Activated CD4-positive, alpha-beta memory T cell treated with anti-CD3 and anti-CD28 coated beads, Interleukin-2, amount 10 ng/mL, durations not matched to agents 7 days and 5 days (primary cell): ENCODE data around the gene ASRGL1. TPM values are rescaled to one million over a fixed set of nuclear protein-coding genes. Genes with fewer than 3 reads are reported as not detected.
A peak's percentile ranks its signal among the peaks of the same experiment; 100 is the strongest.

ENCODE experiments used
- CTCF ChIA-PET: fragments of 350-600 bp; sonication (Branson Sonifier 250); formaldehyde crosslinking; loops from one replicate; lab custom pipeline; 2021; ENCODE audit warnings: antibody characterized with exemption, inconsistent platforms; lab: Charles Lee
- POLR2A ChIA-PET: fragments of 350-600 bp; sonication (Branson Sonifier 250); formaldehyde crosslinking; loops from one replicate; lab custom pipeline; 2021; ENCODE audit warnings: antibody characterized with exemption; lab: Charles Lee
- DNase-seq: peaks from one replicate; pipeline ENCODE4 v3.0.0-alpha.2; 2020
- H3K27ac Mint-ChIP-seq: one replicate; pipeline ENCODE4 v1.8.0; 2021; ENCODE audit warnings: mild to moderate bottlenecking, mixed read lengths
- H3K27me3 Mint-ChIP-seq: one replicate; pipeline ENCODE4 v1.8.0; 2021; ENCODE audit warnings: mixed read lengths
- H3K36me3 Mint-ChIP-seq: one replicate; pipeline ENCODE4 v1.8.0; 2021; ENCODE audit warnings: low read depth, mixed read lengths
- H3K4me1 Mint-ChIP-seq: one replicate; pipeline ENCODE4 v1.8.0; 2021; ENCODE audit warnings: mixed read lengths
- H3K4me3 Mint-ChIP-seq: one replicate; pipeline ENCODE4 v1.8.0; 2021; ENCODE audit warnings: mild to moderate bottlenecking, mixed read lengths
- H3K9me3 Mint-ChIP-seq: one replicate; pipeline ENCODE4 v1.8.0; 2021; ENCODE audit warnings: mixed read lengths
- total RNA-seq, 2 experiments: library from RNA; stranded (reverse); gene quantifications; one replicate each; pipeline ENCODE4 v1.2.3, GENCODE V29; 2021

Gene ASRGL1
- total RNA-seq, 2 experiments from 2014 or later, result 6.2 to 6.5 TPM

DNA sequence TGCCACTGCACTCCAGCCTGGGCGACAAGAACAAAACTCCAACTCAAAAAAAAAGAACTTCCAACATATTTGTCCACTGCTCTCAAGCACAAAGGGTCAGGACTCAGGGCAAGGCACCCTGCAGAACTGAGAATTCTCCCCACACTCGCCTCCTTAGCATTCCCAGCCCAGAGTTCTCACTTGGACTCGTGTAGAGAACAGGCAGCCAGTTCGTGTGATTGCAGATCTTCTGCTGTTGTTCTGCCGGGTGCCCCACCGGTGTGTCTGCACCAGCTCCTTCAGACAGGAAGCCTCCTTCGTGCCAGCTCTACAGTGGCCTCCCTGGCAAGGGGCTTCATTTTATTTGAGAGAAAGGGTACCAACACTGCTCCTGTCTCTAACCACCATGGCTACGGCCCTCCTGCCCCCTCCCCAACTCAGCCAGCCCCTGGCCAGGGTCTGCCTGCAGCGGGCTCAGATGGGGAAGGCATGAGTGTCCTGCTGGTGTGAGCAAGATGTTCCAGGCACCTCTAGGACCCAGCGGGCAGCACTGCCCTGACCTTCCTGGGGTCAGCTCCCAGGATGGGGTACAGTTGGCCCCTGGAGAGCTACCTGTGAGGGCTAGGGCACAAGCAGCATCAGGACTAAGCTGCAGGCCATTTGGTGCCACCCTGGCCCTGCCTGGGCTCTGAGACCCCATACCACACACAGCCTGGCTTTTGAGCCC lies 62.1 kb downstream of the ASRGL1 start:
- ChIA-PET POLR2A (no interaction called here), CTCF (interaction anchor here (0.9 to 2.5 kb wide), 4 partner anchors 25 to 162 kb away, joined by 3 to 7 read pairs (median 4); no protein-coding TSS in a partner anchor)
- Mint-ChIP-seq H3K9me3 (no peaks in the 10 kb centered on the region), H3K27me3 (no peaks in the 10 kb centered on the region), H3K4me3 (no peak overlapping the region), H3K36me3 (no peaks in the 10 kb centered on the region), H3K27ac (no peak overlapping the region), H3K4me1 (peaks cover 27% of the 10 kb centered on the region)
- DNase-seq, result no peak

DNA sequence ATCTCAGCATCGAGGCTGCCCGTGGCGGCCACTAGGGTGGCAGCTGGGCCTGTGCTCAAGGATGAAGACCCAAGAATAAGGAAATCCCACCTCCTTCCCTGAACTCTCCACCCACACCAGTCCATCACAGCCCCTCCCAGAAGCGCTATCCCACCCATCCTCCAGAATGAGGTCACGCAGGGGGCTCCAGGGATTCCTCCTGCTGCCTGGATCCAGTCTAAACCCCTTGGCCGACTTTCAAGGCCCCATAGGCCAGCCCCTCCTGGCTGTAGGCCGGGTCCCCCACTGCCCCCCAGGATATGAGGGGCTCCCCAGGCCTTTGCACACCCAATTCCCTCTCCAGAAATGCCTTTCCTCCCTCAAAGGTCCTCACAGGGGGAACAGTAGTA lies 62.6 kb downstream of the ASRGL1 start:
- peaks cover 24% of the 10 kb centered on the region for H3K4me1 Mint-ChIP-seq
- H3K9me3 Mint-ChIP-seq, result no peaks in the 10 kb centered on the region
- ChIA-PET CTCF (interaction anchor here (0.9 to 2.5 kb wide), 3 partner anchors 25 to 161 kb away, joined by 3 to 7 read pairs (median 5); no protein-coding TSS in a partner anchor), POLR2A (interaction anchor here (1.3 kb wide), 1 partner anchor 192 kb away, joined by 3 read pairs; the partner anchor contains the start of gene TUT1)
- peaks cover under 1% of the 10 kb centered on the region for H3K27me3 Mint-ChIP-seq
- no peak overlapping the region for H3K4me3 Mint-ChIP-seq
- no peaks in the 10 kb centered on the region for H3K36me3 Mint-ChIP-seq
- no peak overlapping the region for H3K27ac Mint-ChIP-seq
- DNase-seq, result no peak

DNA sequence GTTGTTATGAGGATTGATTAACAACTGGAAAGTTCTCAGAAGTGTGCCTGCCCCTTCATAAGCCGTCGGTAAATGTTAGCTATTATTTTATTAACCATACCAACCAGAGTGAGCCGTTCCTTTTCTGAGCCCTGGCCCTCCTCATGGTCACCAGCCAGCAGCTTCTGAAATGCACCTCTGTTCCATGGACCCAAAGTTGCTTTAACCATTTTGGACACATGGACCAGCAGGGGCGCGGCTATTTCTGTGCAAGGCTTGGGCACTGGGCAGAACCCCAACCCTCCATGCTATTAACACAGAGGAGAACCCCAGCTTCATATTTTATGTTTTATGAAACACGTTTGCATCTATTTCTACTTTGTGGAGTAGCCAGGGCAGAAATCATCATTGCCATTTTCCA lies 63.0 kb downstream of the ASRGL1 start:
- DNase-seq, result no peak
- peaks cover 23% of the 10 kb centered on the region for H3K4me1 Mint-ChIP-seq
- ChIA-PET POLR2A (interaction anchor here (0.8 to 1.3 kb wide), 2 partner anchors 144 to 191 kb away, joined by 3 read pairs; partner anchors contain the start of gene TUT1), CTCF (interaction anchor here (0.9 to 2.5 kb wide), 4 partner anchors 24 to 160 kb away, joined by 3 to 9 read pairs (median 6); no protein-coding TSS in a partner anchor)
- no peak overlapping the region for H3K27ac Mint-ChIP-seq
- peaks cover 3% of the 10 kb centered on the region for H3K27me3 Mint-ChIP-seq
- H3K36me3 Mint-ChIP-seq, result no peaks in the 10 kb centered on the region
- H3K4me3 Mint-ChIP-seq, result no peak overlapping the region
- no peaks in the 10 kb centered on the region for H3K9me3 Mint-ChIP-seq

DNA sequence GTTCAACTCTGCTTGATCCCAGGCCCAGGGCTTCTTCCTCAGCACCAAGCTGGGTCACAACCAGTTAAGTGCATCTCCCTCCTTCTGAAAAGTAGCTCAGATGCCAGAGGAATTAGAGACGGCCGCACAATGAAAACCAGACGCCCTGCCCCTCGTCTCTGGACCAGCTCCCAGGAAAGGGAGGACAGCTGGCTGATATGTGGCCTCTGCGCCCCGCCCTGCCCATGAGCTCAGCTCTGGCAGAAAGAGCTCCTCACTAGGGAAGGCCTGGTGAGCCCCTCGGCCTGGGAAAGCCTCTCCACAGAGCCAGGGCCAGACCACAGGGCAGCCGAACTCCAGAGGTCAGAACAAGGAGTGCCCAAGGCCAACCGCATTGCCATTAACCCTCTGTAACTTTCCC lies 63.5 kb downstream of the ASRGL1 start:
- POLR2A ChIA-PET, result interaction anchor here (0.8 to 1.3 kb wide), 2 partner anchors 144 to 191 kb away, joined by 3 read pairs; partner anchors contain the start of gene TUT1
- CTCF ChIA-PET, result interaction anchor here (1.0 to 2.5 kb wide), 5 partner anchors 24 to 160 kb away, joined by 3 to 19 read pairs (median 7); no protein-coding TSS in a partner anchor
- H3K9me3 Mint-ChIP-seq, result no peaks in the 10 kb centered on the region
- H3K27me3 Mint-ChIP-seq, result peaks cover 3% of the 10 kb centered on the region
- no peak overlapping the region for H3K4me3 Mint-ChIP-seq
- H3K36me3 Mint-ChIP-seq, result no peaks in the 10 kb centered on the region
- H3K4me1 Mint-ChIP-seq, result peaks cover 23% of the 10 kb centered on the region
- no peak for DNase-seq
- H3K27ac Mint-ChIP-seq, result no peak overlapping the region

DNA sequence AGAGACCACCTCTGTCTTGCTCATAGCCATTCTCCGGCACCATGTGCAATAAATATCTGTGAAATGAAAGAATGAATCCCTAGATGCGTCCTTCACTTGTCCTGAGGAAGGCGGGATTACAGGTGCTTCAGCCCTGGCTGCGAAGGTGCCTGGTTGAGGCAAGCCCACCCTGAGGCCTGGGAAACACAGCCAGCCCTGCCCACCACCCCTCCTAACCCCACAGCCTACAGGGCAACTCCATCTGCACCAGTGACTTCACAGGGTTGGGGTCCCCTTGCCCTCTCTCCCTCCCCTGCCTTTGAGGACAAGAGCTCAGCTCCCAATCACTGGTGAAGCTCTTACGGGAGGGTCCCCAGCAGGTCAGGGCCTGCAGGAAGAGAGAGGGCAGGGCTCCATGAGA lies 64.1 kb downstream of the ASRGL1 start:
- Mint-ChIP-seq H3K4me1 (peaks cover 23% of the 10 kb centered on the region), H3K27ac (no peak overlapping the region), H3K9me3 (no peaks in the 10 kb centered on the region), H3K36me3 (no peaks in the 10 kb centered on the region), H3K27me3 (peaks cover 3% of the 10 kb centered on the region), H3K4me3 (peak overlapping the region; percentile 25)
- ChIA-PET CTCF (interaction anchor here (0.6 to 2.5 kb wide), 10 partner anchors 8 to 348 kb away, joined by 3 to 19 read pairs (median 6); no protein-coding TSS in a partner anchor), POLR2A (interaction anchor here (0.8 to 1.9 kb wide), 11 partner anchors 12 to 480 kb away, joined by 3 to 11 read pairs (median 6); partner anchors contain the start of genes C11orf98, CSKMT, GANAB and SLC3A2)
- DNase-seq, result no peak

DNA sequence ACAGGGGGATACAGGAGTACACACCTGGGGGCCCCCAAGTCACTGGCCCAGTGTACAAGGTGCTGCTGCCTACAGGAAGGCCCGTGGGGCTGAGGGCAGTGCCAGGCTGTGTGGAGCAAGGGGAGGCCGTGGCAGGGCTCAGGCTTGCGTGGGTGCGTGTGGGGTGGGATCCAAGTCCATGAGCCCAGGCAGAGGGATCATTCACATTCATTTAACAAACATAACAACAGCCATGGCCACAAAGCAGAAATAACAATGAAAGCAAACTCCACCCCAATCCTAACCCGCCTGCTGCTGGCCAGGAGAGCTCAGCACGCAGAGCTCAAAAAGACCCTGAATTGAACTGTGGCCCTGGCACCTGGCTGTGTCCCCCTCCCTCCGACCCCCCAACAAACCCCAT lies 64.6 kb downstream of the ASRGL1 start:
- no peak for DNase-seq
- POLR2A ChIA-PET, result interaction anchor here (0.8 to 1.9 kb wide), 15 partner anchors 12 to 480 kb away, joined by 3 to 11 read pairs (median 4); partner anchors contain the start of genes C11orf98, CSKMT, EEF1G and GANAB
- Mint-ChIP-seq H3K36me3 (no peaks in the 10 kb centered on the region), H3K4me3 (peak overlapping the region; percentile 25), H3K9me3 (no peaks in the 10 kb centered on the region), H3K27me3 (peaks cover 3% of the 10 kb centered on the region), H3K4me1 (peaks cover 23% of the 10 kb centered on the region), H3K27ac (peak overlapping the region; percentile 62)
- CTCF ChIA-PET, result interaction anchor here (0.6 to 2.5 kb wide), 12 partner anchors 9 to 348 kb away, joined by 3 to 19 read pairs (median 6); partner anchors contain the start of genes C11orf98 and CSKMT

DNA sequence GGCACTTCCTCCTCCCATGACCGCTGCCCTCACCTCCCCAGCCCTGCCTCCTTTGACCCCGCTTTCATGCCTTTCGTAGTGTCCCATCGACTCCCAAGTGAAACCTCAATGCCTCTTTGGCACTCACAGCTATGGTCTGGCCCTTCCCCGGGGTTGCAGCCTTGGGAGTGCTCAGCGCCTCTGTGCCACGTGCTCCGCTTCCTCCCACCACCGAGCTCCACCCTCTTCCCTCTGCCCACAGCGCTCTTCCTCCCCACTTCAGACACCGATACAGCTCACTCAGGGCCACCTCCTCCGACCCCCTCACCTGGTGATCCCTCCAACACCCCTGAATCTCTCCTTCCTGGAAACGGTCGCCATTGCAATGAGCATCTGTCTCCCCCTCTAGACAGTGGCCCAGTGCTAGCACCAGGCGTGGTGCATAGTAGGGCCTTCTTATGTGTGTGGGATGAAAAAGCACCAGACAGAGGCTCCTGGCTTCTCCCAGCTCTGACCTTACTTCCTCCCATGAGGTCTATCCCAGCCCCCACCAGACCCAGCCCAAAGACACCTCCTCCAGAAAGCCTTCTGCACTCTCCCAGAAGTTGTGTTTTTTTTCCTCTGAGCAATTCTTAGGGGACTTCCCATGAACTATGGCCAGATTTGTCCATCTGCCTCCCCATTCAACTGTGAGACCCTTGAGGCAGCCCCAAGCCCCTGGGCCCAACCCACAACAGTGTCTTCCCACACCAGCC lies 65.1 kb downstream of the ASRGL1 start:
- DNase-seq, result peak; percentile 70
- H3K4me1 Mint-ChIP-seq, result peaks cover 23% of the 10 kb centered on the region
- POLR2A ChIA-PET, result interaction anchor here (0.8 to 1.9 kb wide), 16 partner anchors 13 to 479 kb away, joined by 3 to 11 read pairs (median 4); partner anchors contain the start of genes C11orf98, CSKMT, EEF1G and GANAB
- H3K9me3 Mint-ChIP-seq, result no peaks in the 10 kb centered on the region
- H3K4me3 Mint-ChIP-seq, result peak overlapping the region; percentile 25
- H3K27ac Mint-ChIP-seq, result peak overlapping the region; percentile 62
- H3K27me3 Mint-ChIP-seq, result peaks cover 3% of the 10 kb centered on the region
- H3K36me3 Mint-ChIP-seq, result no peaks in the 10 kb centered on the region
- CTCF ChIA-PET, result interaction anchor here (0.6 to 2.5 kb wide), 12 partner anchors 9 to 347 kb away, joined by 3 to 19 read pairs (median 6); partner anchors contain the start of genes C11orf98 and CSKMT

DNA sequence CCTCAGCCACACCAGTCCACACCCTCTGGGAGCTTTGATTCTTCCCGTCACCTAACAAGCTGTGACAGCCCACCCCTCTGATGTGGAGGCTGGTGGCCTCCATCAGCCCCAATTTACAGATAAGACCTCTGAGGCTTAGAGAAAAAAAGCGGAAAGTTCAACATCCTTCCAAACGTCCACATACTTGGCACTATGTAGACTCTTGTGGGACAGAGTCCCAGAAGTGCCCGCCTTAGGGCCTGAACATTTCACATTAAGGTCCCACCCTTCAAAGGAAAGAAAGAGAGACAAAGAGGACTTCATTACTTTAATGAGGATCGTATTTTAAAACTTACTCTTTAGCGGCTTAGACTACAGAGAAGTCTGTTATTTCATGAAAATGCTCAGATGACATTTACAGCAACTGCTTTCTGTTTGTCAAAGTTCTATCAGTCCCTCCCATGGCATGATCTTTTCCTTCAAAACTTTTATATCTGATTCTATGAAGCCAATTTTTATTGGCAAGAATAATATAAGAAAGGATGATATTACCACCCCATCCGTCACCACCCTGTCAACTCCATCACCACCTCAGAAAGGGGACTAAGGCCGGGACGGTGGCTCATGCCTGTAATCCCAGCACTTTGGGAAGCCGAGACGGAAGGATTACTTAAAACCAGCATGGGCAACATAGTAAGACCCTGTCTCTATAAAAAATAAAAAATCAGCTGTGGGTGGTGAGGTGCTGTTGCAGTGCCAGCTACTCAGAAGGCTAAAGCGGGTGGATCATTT lies 65.9 kb downstream of the ASRGL1 start:
- no peak for DNase-seq
- Mint-ChIP-seq H3K27me3 (peaks cover 3% of the 10 kb centered on the region), H3K36me3 (no peaks in the 10 kb centered on the region), H3K4me3 (peak overlapping the region; percentile 25), H3K9me3 (no peaks in the 10 kb centered on the region), H3K4me1 (peaks cover 23% of the 10 kb centered on the region), H3K27ac (peak overlapping the region; percentile 62)
- ChIA-PET CTCF (interaction anchor here (0.6 to 2.5 kb wide), 8 partner anchors 9 to 158 kb away, joined by 3 to 19 read pairs (median 8); partner anchors contain the start of gene AHNAK), POLR2A (interaction anchor here (0.8 to 1.9 kb wide), 8 partner anchors 8 to 452 kb away, joined by 3 to 11 read pairs (median 4); partner anchors contain the start of gene TUT1)

DNA sequence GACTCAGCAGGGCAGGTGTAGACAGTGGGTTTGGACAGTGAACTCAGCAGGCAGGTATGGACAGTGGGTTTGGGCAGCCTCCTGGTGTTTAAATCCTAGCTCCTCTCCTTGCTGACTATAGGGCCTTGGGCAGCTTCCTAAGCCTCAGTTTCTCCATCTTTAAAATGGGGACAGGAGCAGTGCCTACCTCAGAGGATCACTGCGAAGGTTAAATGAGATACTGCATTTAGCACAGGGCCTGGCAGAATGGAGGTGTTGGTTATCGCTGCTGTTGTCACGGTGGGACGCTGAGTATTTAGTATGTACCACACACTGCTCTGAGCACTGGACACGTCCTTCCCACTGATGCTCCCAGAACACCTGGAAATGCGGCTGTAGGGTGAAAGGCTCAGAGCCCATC lies 67.2 kb downstream of the ASRGL1 start:
- no peak for DNase-seq
- ChIA-PET CTCF (interaction anchor here (1.8 to 2.2 kb wide), 2 partner anchors 10 to 20 kb away, joined by 10 to 15 read pairs; no protein-coding TSS in a partner anchor), POLR2A (interaction anchor here (1.3 kb wide), 1 partner anchor 10 kb away, joined by 3 read pairs; no protein-coding TSS in a partner anchor)
- Mint-ChIP-seq H3K4me3 (no peak overlapping the region), H3K27me3 (peaks cover 3% of the 10 kb centered on the region), H3K4me1 (peaks cover 23% of the 10 kb centered on the region), H3K27ac (no peak overlapping the region), H3K9me3 (no peaks in the 10 kb centered on the region), H3K36me3 (no peaks in the 10 kb centered on the region)

DNA sequence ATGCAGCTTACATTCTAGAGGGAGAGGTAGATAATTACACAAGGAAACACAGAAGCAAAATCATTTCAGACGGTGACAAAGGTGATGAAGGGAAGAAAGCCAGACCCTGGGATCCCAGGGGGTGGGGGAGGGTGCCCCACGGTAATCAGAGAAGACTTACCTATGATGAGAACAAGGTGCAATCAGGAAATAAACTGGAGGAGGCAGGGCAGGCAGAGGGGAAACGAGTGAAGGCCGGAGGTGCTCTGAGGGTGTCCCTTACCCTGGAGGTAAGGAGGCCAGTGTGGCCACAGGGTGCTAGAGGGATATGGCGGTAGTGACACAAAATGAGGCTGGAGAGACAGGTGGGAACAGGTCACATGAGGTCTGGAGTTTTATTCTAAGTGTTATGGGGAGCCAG lies 67.7 kb downstream of the ASRGL1 start:
- H3K27ac Mint-ChIP-seq, result no peak overlapping the region
- CTCF ChIA-PET, result interaction anchor here (1.8 to 2.2 kb wide), 2 partner anchors 10 to 20 kb away, joined by 10 to 15 read pairs; no protein-coding TSS in a partner anchor

DNA sequence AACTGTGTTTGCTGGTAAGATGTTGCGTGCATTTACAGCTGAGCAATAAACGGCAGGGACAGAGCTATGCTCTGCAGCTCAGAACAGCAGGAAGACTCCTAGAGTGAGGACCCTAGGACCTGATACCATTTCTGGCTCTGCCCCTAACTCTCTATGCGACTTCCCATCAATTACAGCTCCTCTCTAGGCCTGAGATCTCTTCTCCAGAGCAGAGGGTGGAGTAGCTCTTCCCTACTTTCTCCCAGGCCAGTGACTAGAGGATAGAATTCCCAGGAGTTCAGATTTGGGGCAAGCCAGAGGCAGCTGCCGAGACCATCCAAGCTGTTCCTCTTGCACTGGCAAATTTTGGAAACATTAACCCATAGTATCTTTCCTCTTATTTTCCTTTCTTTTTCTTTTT lies 68.8 kb downstream of the ASRGL1 start:
- Mint-ChIP-seq H3K9me3 (no peaks in the 10 kb centered on the region), H3K36me3 (no peaks in the 10 kb centered on the region), H3K27me3 (peaks cover 3% of the 10 kb centered on the region), H3K27ac (no peak overlapping the region), H3K4me1 (peaks cover 23% of the 10 kb centered on the region), H3K4me3 (no peak overlapping the region)
- ChIA-PET POLR2A (interaction anchor here (0.9 kb wide), 1 partner anchor 138 kb away, joined by 3 read pairs; no protein-coding TSS in a partner anchor), CTCF (interaction anchor here (0.8 to 1.3 kb wide), 2 partner anchors 11 to 19 kb away, joined by 3 to 4 read pairs; no protein-coding TSS in a partner anchor)
- no peak for DNase-seq

More for the DNA sequence above, 67.7 kb downstream of the ASRGL1 start:
- Mint-ChIP-seq H3K4me3 (no peak overlapping the region), H3K4me1 (peaks cover 23% of the 10 kb centered on the region), H3K9me3 (no peaks in the 10 kb centered on the region), H3K36me3 (no peaks in the 10 kb centered on the region), H3K27me3 (peaks cover 3% of the 10 kb centered on the region)
- DNase-seq, result no peak
- POLR2A ChIA-PET, result no interaction called here
